HCT116 (cell line): ENCODE measurements around the gene CDH23. TPM values are rescaled to one million over a fixed set of nuclear protein-coding genes. Genes with fewer than 3 reads are reported as not detected.

Source experiments
- ATAC-seq: fragments of 200-7000 bp; cut with Tn5 transposase; 2 replicates; pipeline ENCODE4 v1.9.1; 2020; ENCODE audit warnings: mild to moderate bottlenecking, moderate library complexity
- BruUV-seq: library from RNA; stranded (reverse); fragments of 400-500 nt; replicated peaks from 2 replicates; lab custom pipeline; 2021; lab: Mats Ljungman, UMichigan
- CTCF ChIA-PET: fragments of 300-600 bp; sonication (Branson Sonifier 250); formaldehyde crosslinking; loops from one replicate; lab custom pipeline; 2021; ENCODE audit warnings: antibody characterized with exemption; lab: Charles Lee
- POLR2A ChIA-PET: fragments of 300-600, 350-600 bp; sonication (Branson Sonifier 250); formaldehyde crosslinking; loops from one replicate; lab custom pipeline; 2021; ENCODE audit warnings: antibody characterized with exemption; lab: Charles Lee
- RAD21 ChIA-PET, 2 experiments: fragments of 300-600 bp; sonication (Branson Sonifier 250); formaldehyde crosslinking; loops; one replicate each; lab custom pipeline; 2023; ENCODE audit warnings: low total read pairs in 2 of 2; ENCODE audit not compliant: uncharacterized antibody in 2 of 2, unreplicated experiment in 2 of 2, low non-redundant PET in 1 of 2; lab: Charles Lee
- DNase-seq: peaks from one replicate; pipeline ENCODE4 v3.0.0-alpha.2; 2010; ENCODE audit warnings: low read depth, low spot score
- H2AFZ ChIP-seq: fragments of 200-600 bp; shearing (Covaris generic), sonication (generic); 2 replicates; pipeline ENCODE4 v1.6.1; 2017; ENCODE audit warnings: low read depth, mixed run types, mixed read lengths, antibody characterized with exemption, low read length; ENCODE audit not compliant: poor library complexity, severe bottlenecking
- H3K27ac ChIP-seq: 2 replicates; pipeline ENCODE4 v1.5.1; 2012; ENCODE audit warnings: low read depth, low read length
- H3K27me3 ChIP-seq: fragments of 200-600 bp; sonication (generic); 2 replicates; pipeline ENCODE4 v1.6.1; 2016; ENCODE audit warnings: mixed run types, low read length, mixed read lengths; ENCODE audit not compliant: insufficient read depth
- H3K36me3 ChIP-seq, 2 experiments: fragments of 200-500 bp in 1 of 2; fragments of 200-600 bp in 1 of 2; sonication (Bioruptor generic) in 1 of 2; sonication (generic) in 1 of 2; 2 replicates each; pipeline versions ENCODE4 v1.5.1 to v1.6.1; 2014 to 2016; ENCODE audit warnings: low read length in 2 of 2, inconsistent platforms in 1 of 2, mixed read lengths in 1 of 2, mixed run types in 1 of 2; ENCODE audit not compliant: insufficient read depth in 2 of 2, control insufficient read depth in 1 of 2
- H3K4me1 ChIP-seq, 2 experiments: fragments of 200-600 bp in 1 of 2; sonication (generic) in 1 of 2; 2 replicates each; pipeline versions ENCODE4 v1.5.1 to v1.6.1; 2012 to 2017; ENCODE audit warnings: low read length in 2 of 2, inconsistent platforms in 1 of 2, mild to moderate bottlenecking in 1 of 2, mixed read lengths in 1 of 2, mixed run types in 1 of 2, moderate library complexity in 1 of 2; ENCODE audit not compliant: insufficient read depth in 2 of 2, control insufficient read depth in 1 of 2
- H3K4me2 ChIP-seq: fragments of 200-600 bp; sonication (generic); 2 replicates; pipeline ENCODE4 v1.6.1; 2017; ENCODE audit warnings: mixed run types, low read length, mixed read lengths
- H3K4me3 ChIP-seq, 2 experiments: fragments of 200-600 bp in 1 of 2; sonication (generic) in 1 of 2; replicated peaks in 1 of 2; 2 replicates each; pipeline ENCODE4 v1.5.1; 2011 to 2016; ENCODE audit warnings: low read length in 2 of 2, control low read depth in 1 of 2, low read depth in 1 of 2, mild to moderate bottlenecking in 1 of 2, mixed read lengths in 1 of 2, mixed run types in 1 of 2
- H3K79me2 ChIP-seq: fragments of 200-600 bp; sonication (generic); 2 replicates; pipeline ENCODE4 v1.6.1; 2017; ENCODE audit warnings: mild to moderate bottlenecking, mixed run types, low read length, moderate library complexity, mixed read lengths; ENCODE audit not compliant: insufficient read depth
- H3K9ac ChIP-seq: fragments of 200-600 bp; sonication (generic); 2 replicates; pipeline ENCODE4 v1.6.1; 2016; ENCODE audit warnings: low read length, mixed read lengths
- H3K9me2 ChIP-seq: fragments of 200-600 bp; sonication (generic), shearing (Covaris generic); 2 replicates; pipeline ENCODE4 v1.6.1; 2017; ENCODE audit warnings: mixed run types, mild to moderate bottlenecking, moderate library complexity; ENCODE audit not compliant: insufficient read depth
- H3K9me3 ChIP-seq, 2 experiments: fragments of 200-500 bp in 1 of 2; fragments of 200-600 bp in 1 of 2; sonication (Bioruptor generic) in 1 of 2; sonication (generic) in 1 of 2; 2 replicates each; pipeline ENCODE4 v1.6.1; 2014 to 2017; ENCODE audit warnings: low read length in 2 of 2, mixed read lengths in 2 of 2, inconsistent platforms in 1 of 2, low read depth in 1 of 2, mild to moderate bottlenecking in 1 of 2, mixed run types in 1 of 2, moderate library complexity in 1 of 2; ENCODE audit not compliant: control insufficient read depth in 1 of 2, insufficient read depth in 1 of 2
- H4K20me1 ChIP-seq: fragments of 200-600 bp; sonication (generic), shearing (Covaris generic); 2 replicates; pipeline ENCODE4 v1.6.1; 2017; ENCODE audit warnings: mixed run types, mild to moderate bottlenecking, moderate library complexity; ENCODE audit not compliant: insufficient read depth
- CEBPB ChIP-seq: IDR thresholded peaks from 2 replicates; pipeline ENCODE4 v1.6.1; 2012; ENCODE audit warnings: low read depth
- ELF1 ChIP-seq: IDR thresholded peaks from 2 replicates; pipeline ENCODE4 v1.6.1; 2012; ENCODE audit warnings: low read depth, borderline replicate concordance
- EZH2 ChIP-seq: fragments of 200-600 bp; sonication (generic); IDR thresholded peaks from 2 replicates; pipeline ENCODE4 v1.6.1; 2017; ENCODE audit warnings: antibody characterized with exemption, mixed run types
- JUND ChIP-seq: IDR thresholded peaks from 2 replicates; pipeline ENCODE4 v1.6.1; 2012
- MAX ChIP-seq: IDR thresholded peaks from 2 replicates; pipeline ENCODE4 v1.6.1; 2012
- POLR2AphosphoS5 ChIP-seq: IDR thresholded peaks from 2 replicates; pipeline ENCODE4 v1.6.1; 2011; ENCODE audit warnings: mild to moderate bottlenecking, low read depth, low read length, moderate library complexity
- SIN3A ChIP-seq: IDR thresholded peaks from 2 replicates; pipeline ENCODE4 v1.6.1; 2012; ENCODE audit warnings: low read depth
- SP1 ChIP-seq: IDR thresholded peaks from 2 replicates; pipeline ENCODE4 v1.6.1; 2012; ENCODE audit warnings: low read depth
- SRF ChIP-seq: IDR thresholded peaks from 2 replicates; pipeline ENCODE4 v1.6.1; 2012; ENCODE audit warnings: low read depth
- TCF7L2 ChIP-seq: IDR thresholded peaks from 2 replicates; pipeline ENCODE4 v1.7.0; 2011; ENCODE audit warnings: borderline replicate concordance, inconsistent platforms; ENCODE audit not compliant: insufficient read depth, insufficient read length; ENCODE audit errors: extremely low read depth
- YY1 ChIP-seq: IDR thresholded peaks from 2 replicates; pipeline ENCODE4 v1.6.1; 2011; ENCODE audit warnings: low read length, low read depth, moderate library complexity, mild to moderate bottlenecking; ENCODE audit not compliant: insufficient replicate concordance; ENCODE audit errors: extremely low read depth
- ZFX ChIP-seq: fragments of 450-650 bp; IDR thresholded peaks from 2 replicates; pipeline ENCODE4 v1.6.1; 2017
- intact Hi-C: fragments of 100-400 bp; cut with micrococcal nuclease; formaldehyde crosslinking; loops from 2 replicates; pipeline ENCODE4 v1.10.0; 2022
- total RNA-seq: library from RNA; stranded (reverse); gene quantifications from one replicate; pipeline ENCODE4 v1.2.1, GENCODE V29; 2021; ENCODE audit not compliant: unreplicated experiment
- TF ChIP-seq, protein P1 (sequence below): IDR thresholded peaks from 2 replicates; pipeline ENCODE4 v1.6.1; 2011; ENCODE audit warnings: mild to moderate bottlenecking, low read length, moderate library complexity; ENCODE audit not compliant: insufficient replicate concordance; ENCODE audit errors: extremely low read depth
- TF ChIP-seq, protein P2 (sequence below), 3 experiments: fragments of 200-600 bp in 1 of 3; sonication (generic) in 1 of 3; IDR thresholded peaks in 2 of 3; conservative IDR thresholded peaks in 1 of 3; 2 replicates each; pipeline ENCODE4 v1.5.1; 2012 to 2017; ENCODE audit warnings: low read depth in 2 of 3, low read length in 2 of 3, antibody characterized with exemption in 1 of 3, borderline replicate concordance in 1 of 3, control low read depth in 1 of 3, mild to moderate bottlenecking in 1 of 3, mixed read lengths in 1 of 3, mixed run types in 1 of 3, moderate library complexity in 1 of 3; ENCODE audit not compliant: insufficient read depth in 1 of 3

CDH23 gene
- total RNA-seq, 1 experiment from 2014 or later, result not detected

DNA sequence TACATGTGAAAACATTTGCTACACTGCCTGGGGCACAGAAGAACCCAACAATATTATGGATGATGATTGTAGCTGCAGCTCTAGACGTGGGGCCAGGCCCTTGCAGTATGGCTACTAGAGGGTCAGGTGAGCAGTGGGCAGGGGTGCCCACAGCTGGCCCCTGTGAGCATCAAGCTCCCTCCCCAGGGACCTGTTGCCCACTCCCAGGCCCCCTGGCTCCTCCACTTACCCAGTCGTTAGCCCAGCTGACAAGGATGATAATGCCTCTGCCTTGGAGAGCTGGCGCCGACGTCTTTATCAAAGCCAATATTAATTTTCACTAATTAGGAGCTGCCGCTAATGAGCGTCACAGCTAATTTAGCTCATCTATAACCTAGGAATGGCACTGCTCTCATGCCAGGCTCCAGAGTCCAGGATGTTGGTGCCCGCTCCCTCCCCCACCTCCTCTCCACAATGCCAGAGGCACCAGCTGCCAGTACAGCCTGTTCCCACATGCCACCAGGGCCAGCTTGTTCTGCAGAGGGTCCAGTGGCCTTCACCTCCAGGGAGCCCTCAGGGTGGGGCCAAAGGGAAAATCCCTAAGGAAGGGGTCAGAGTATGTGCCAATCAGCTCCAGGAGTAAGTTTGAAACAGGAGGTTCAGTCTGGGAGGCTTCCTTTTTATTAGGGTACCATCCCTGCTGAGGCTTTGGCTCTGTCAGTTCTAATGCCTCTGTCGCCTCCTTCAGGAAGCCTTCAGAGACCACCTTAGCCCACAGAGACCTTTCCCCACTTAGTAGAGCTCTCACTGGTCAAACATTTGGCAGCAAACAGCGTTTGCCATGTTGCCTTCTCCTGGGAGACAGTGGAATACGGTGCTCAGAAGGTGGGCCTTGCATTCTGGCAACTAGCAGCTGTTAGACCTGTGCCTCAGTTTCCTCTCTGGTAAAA is 77.2 kb downstream of the CDH23 start:
- POLR2A ChIA-PET, result no interaction called here
- H4K20me1 ChIP-seq, result no peaks in the 10 kb centered on the region
- no peaks in the 10 kb centered on the region for H3K9me2 ChIP-seq

More for the DNA sequence above, 77.2 kb downstream of the CDH23 start:
- Histone ChIP-seq H3K9me3 (no peaks in the 10 kb centered on the region), H3K27me3 (peaks cover 13% of the 10 kb centered on the region), H3K27ac (no peak overlapping the region), H3K4me2 (no peak overlapping the region), H3K4me3 (no peak overlapping the region), H3K4me1 (no peaks in the 10 kb centered on the region), H3K9ac (no peak overlapping the region), H3K79me2 (no peaks in the 10 kb centered on the region), H2AFZ (no peak overlapping the region), H3K36me3 (no peaks in the 10 kb centered on the region)
- DNase-seq, result no peak
- no TSS peak for BruUV-seq
- no peak for ATAC-seq
- ChIA-PET CTCF (no interaction called here), RAD21 (no interaction called here)
- intact Hi-C loops, result no loop called here
- TF ChIP-seq, protein P1, sequence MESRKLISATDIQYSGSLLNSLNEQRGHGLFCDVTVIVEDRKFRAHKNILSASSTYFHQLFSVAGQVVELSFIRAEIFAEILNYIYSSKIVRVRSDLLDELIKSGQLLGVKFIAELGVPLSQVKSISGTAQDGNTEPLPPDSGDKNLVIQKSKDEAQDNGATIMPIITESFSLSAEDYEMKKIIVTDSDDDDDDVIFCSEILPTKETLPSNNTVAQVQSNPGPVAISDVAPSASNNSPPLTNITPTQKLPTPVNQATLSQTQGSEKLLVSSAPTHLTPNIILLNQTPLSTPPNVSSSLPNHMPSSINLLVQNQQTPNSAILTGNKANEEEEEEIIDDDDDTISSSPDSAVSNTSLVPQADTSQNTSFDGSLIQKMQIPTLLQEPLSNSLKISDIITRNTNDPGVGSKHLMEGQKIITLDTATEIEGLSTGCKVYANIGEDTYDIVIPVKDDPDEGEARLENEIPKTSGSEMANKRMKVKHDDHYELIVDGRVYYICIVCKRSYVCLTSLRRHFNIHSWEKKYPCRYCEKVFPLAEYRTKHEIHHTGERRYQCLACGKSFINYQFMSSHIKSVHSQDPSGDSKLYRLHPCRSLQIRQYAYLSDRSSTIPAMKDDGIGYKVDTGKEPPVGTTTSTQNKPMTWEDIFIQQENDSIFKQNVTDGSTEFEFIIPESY, result no peak
- TF ChIP-seq ZFX (no peak), YY1 (no peak), EZH2 (no peak), TCF7L2 (no peak), MAX (no peak), CEBPB (no peak), ELF1 (no peak), SRF (no peak), POLR2AphosphoS5 (no peak), SIN3A (no peak), JUND (no peak), SP1 (no peak)
- TF ChIP-seq, protein P2, sequence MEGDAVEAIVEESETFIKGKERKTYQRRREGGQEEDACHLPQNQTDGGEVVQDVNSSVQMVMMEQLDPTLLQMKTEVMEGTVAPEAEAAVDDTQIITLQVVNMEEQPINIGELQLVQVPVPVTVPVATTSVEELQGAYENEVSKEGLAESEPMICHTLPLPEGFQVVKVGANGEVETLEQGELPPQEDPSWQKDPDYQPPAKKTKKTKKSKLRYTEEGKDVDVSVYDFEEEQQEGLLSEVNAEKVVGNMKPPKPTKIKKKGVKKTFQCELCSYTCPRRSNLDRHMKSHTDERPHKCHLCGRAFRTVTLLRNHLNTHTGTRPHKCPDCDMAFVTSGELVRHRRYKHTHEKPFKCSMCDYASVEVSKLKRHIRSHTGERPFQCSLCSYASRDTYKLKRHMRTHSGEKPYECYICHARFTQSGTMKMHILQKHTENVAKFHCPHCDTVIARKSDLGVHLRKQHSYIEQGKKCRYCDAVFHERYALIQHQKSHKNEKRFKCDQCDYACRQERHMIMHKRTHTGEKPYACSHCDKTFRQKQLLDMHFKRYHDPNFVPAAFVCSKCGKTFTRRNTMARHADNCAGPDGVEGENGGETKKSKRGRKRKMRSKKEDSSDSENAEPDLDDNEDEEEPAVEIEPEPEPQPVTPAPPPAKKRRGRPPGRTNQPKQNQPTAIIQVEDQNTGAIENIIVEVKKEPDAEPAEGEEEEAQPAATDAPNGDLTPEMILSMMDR (IDR thresholded peaks at IDR 0.05 in 2 of 3, conservative IDR thresholded peaks at IDR 0.05 in 1 of 3; ENCODE audit: borderline replicate concordance in 1 of 3, insufficient read depth in 1 of 3, low read depth in 2 of 3, low read length in 2 of 3), result no peak
